Lower leg skin (tissue), 4 donors: ENCODE measurements around the gene ZCCHC13. TPM values are rescaled to one million over a fixed set of nuclear protein-coding genes. Genes with fewer than 3 reads are reported as not detected.

Experiments
- DNase-seq, 2 donors: peaks; one replicate each; pipeline ENCODE4 v3.0.0-alpha.2; 2019; ENCODE audit warnings: low spot score in 2 of 2
- H3K4me3 ChIP-seq: fragments of 200-600 bp; sonication (generic); 2 replicates; pipeline ENCODE4 v1.5.1; 2017; ENCODE audit warnings: mild to moderate bottlenecking, low read depth; ENCODE audit not compliant: poor library complexity, severe bottlenecking
- POLR2A ChIP-seq, 2 donors: fragments of 450-650 bp; IDR thresholded peaks; one replicate each; pipeline ENCODE4 v1.6.1; 2016 to 2017; ENCODE audit warnings: antibody characterized with exemption in 2 of 2, mild to moderate bottlenecking in 1 of 2, moderate library complexity in 1 of 2
- WGBS, 2 donors: methylation state at CpG; one replicate each; pipeline ENCODE4 v1.1.5; 2018; 5-methylcytosine and 5-hydroxymethylcytosine counted together
- intact Hi-C: fragments of 100-400 bp; cut with DNase I; formaldehyde crosslinking; loops from one replicate; pipeline ENCODE4 v1.15.0; 2023; ENCODE audit warnings: low total_unique reads
- microRNA counts, 2 donors: library from miRNA; unstranded; fragments of <30 nt; microRNA quantifications; one replicate each; lab custom pipeline; 2016
- microRNA-seq, 2 donors: library from miRNA; unstranded; fragments of <30 nt; microRNA quantifications; one replicate each; pipeline ENCODE4, GENCODE V29; 2016; ENCODE audit warnings: borderline replicate concordance in 2 of 2, borderline number of aligned reads in 1 of 2
- total RNA-seq, 4 donors: library from RNA; depleted of rRNA; stranded (reverse); fragments of >200 nt; gene quantifications; one replicate each; pipeline ENCODE4 v1.1.0, GENCODE V29; 2016
- TF ChIP-seq, protein P1 (sequence below), 3 donors: fragments of 450-650 bp; IDR thresholded peaks; one replicate each; pipeline ENCODE4 v1.5.1; 2016; ENCODE audit warnings: antibody characterized with exemption in 3 of 3, mild to moderate bottlenecking in 3 of 3, moderate library complexity in 2 of 3

Gene ZCCHC13
- total RNA-seq, 4 donors from 2014 or later: not detected

DNA sequence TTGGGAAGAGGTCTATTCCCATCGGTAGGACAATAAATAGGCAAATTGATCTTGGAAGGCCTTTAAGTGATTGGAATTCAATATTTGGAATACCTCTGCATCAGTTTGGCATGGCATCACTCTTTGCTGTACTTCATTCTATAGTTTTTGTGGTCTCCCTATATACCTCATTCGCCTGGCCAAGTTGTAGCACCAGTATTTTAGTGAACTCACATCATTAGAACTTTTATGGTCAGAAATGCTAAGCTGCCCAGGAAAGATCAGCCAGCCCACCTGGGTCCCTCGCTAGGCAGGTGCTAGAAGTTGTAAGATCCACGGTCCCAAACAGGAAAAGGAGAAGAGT, 40.3 kb downstream of the ZCCHC13 start:
- no peak for DNase-seq
- no peak for TF ChIP-seq POLR2A (IDR thresholded peaks at IDR 0.05)
- TF ChIP-seq, protein P1, sequence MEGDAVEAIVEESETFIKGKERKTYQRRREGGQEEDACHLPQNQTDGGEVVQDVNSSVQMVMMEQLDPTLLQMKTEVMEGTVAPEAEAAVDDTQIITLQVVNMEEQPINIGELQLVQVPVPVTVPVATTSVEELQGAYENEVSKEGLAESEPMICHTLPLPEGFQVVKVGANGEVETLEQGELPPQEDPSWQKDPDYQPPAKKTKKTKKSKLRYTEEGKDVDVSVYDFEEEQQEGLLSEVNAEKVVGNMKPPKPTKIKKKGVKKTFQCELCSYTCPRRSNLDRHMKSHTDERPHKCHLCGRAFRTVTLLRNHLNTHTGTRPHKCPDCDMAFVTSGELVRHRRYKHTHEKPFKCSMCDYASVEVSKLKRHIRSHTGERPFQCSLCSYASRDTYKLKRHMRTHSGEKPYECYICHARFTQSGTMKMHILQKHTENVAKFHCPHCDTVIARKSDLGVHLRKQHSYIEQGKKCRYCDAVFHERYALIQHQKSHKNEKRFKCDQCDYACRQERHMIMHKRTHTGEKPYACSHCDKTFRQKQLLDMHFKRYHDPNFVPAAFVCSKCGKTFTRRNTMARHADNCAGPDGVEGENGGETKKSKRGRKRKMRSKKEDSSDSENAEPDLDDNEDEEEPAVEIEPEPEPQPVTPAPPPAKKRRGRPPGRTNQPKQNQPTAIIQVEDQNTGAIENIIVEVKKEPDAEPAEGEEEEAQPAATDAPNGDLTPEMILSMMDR (IDR thresholded peaks at IDR 0.05): no peak
- intact Hi-C loops: loop anchor here (10.0 kb wide), 1 partner anchor 489 kb away; the partner anchor contains the start of gene XIST
- no peak overlapping the region for H3K4me3 ChIP-seq
- 67 to 72% methylated on average over 4 of the region's 4 CpGs for WGBS, 2 donors

DNA sequence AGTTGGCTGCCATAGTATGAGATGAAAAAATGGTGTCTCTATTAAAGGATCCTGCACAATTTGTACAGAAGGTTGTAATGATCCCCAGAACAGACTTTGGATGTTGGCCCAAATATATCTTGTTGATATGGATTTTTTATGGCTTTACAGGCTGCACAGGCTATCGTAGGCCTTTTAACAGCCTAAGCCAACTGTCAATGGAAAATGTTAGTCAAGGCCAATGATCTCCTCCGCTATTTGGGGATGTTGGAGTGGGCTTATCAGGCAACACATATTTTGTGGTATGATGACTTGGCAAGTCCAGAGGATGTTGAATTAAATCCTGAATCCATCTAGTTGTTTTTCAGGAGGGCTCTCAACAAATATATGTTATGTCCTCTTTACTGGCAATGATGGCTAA, 42.1 kb downstream of the ZCCHC13 start:
- intact Hi-C loops: loop anchor here (10.0 kb wide), 1 partner anchor 491 kb away; the partner anchor contains the start of gene XIST
- WGBS, 2 donors: 69 to 71% methylated on average over 2 of the region's 2 CpGs
- H3K4me3 ChIP-seq: no peak overlapping the region
- TF ChIP-seq, protein P1 (IDR thresholded peaks at IDR 0.05): no peak
- no peak for TF ChIP-seq POLR2A (IDR thresholded peaks at IDR 0.05)
- no peak for DNase-seq

DNA sequence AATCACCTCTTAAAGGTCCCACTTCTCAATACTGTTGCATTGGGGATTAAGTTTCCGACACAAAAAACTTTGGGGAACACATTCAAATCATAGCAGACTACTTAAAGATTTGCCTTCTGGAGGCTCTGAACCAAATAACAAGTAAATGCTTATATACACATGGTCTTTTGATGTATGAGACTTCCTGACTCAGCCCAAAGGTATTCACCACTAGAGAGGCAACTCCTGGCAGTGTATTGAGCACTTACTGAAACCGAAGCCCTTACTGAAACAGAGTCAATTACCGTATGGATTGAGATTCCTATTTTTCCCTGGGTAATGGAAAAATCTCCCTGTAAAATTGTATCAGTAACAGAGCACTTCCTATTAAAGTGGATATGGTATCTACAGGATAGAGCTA, 45.4 kb downstream of the ZCCHC13 start:
- DNase-seq: no peak
- intact Hi-C loops: loop anchor here (10.0 kb wide), 1 partner anchor 495 kb away; the partner anchor contains the start of gene XIST
- WGBS, 2 donors: 58 to 59% methylated on average over 3 of the region's 3 CpGs
- H3K4me3 ChIP-seq: no peak overlapping the region
- TF ChIP-seq, protein P1 (IDR thresholded peaks at IDR 0.05): no peak
- TF ChIP-seq POLR2A (IDR thresholded peaks at IDR 0.05): no peak

DNA sequence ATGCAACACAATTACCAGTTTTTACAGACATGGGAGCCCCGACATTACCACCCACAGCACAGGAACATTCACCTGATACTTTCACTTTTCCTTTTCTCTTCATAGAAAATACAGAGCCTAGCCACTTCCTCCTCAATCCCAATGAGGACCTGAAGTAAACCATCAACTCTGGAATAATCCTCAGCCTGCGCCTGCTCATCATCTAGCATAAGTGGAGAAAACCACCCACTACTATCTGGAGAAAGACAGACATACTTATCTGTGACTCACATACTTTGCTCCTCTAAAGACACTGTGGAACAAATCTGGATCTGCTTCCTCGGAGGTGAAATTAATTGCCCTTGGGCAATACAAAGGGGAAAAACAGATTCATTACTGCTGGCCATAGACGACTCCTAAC, 47.8 kb downstream of the ZCCHC13 start:
- 62 to 81% methylated on average over 4 of the region's 4 CpGs for WGBS, 2 donors
- intact Hi-C loops: no loop called here
- TF ChIP-seq POLR2A (IDR thresholded peaks at IDR 0.05): no peak
- TF ChIP-seq, protein P1 (IDR thresholded peaks at IDR 0.05): no peak
- DNase-seq: no peak
- no peak overlapping the region for H3K4me3 ChIP-seq

DNA sequence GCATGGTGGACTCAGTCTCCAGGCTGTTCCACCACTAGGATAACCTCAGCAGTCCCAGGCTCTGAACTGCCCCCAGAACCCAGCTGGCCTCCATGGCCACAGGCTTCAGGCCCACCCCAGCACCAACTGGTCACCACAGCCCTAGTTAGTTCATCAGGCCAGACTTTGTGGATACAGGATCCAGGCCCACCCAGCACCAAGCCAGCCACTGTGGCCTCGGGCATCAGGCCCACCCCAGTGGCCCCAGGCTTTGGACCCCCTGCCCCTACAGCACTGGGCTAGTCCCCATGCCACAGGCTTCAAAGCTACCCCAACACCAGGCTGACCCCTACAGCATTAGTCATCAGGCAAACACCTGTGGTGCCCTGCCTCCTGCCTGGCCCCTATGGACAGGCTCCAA, 50.0 kb downstream of the ZCCHC13 start:
- no peak overlapping the region for H3K4me3 ChIP-seq
- WGBS, 2 donors: 40 to 80% methylated on average over 1 of the region's 1 CpG
- intact Hi-C loops: no loop called here
- TF ChIP-seq, protein P1 (IDR thresholded peaks at IDR 0.05): no peak
- no peak for TF ChIP-seq POLR2A (IDR thresholded peaks at IDR 0.05)
- no peak for DNase-seq

MicroRNA genes within 50 kb of the gene (microRNA counts, 767-probe panel; counts per million panel counts)
- 12,332 to 14,860 counts per million in 2 donors for microRNA hsa-miR-374a-5p (lab: Ali Mortazavi, UCI)
- 0 to 358 counts per million in 2 donors for microRNA hsa-miR-545-3p (lab: Ali Mortazavi, UCI)

Small RNA genes lying within 50 kb of the gene (microRNA-seq; reads per million reads assigned to microRNA genes)
- gene MIR374A (300 to 336 reads per million in 2 donors), gene MIR545 (0.68 to 2.3 reads per million in 2 donors)

Other genes starting within 250 kb of the ZCCHC13 start
- gene SLC16A2, start 117.3 kb downstream of the ZCCHC13 start, total RNA-seq: 1 to 10 TPM; 2.7 to 4.3 (median 3.2) TPM